ENCODE results near the gene DTX4.

- TF ChIP-seq POLR2A (IDR thresholded peaks at IDR 0.05; ENCODE audit: low read depth, low read length) = no peak
- no peak for TF ChIP-seq POLR2AphosphoS5 (IDR thresholded peaks at IDR 0.05; ENCODE audit: low read depth, low read length)
- TF ChIP-seq TAF1 (IDR thresholded peaks at IDR 0.05; ENCODE audit: borderline replicate concordance, low read depth, low read length) = no peak
These were observed 11.8 kb downstream of the DTX4 start for GRCh38 chr11:59183771-59184170.
